Glutamatergic neuron (in vitro differentiated cells): ENCODE data around the gene MANSC4. TPM values are rescaled to one million over a fixed set of nuclear protein-coding genes. Genes with fewer than 3 reads are reported as not detected.
A peak's percentile ranks its signal among the peaks of the same experiment; 100 is the strongest.

Experiments used
- DNase-seq: peaks from one replicate; pipeline ENCODE4 v3.0.0; 2022
- H3K27ac Mint-ChIP-seq: one replicate; pipeline ENCODE4 v1.8.0; 2020; ENCODE audit warnings: mild to moderate bottlenecking, mixed read lengths, inconsistent platforms; ENCODE audit not compliant: unreplicated experiment
- H3K27me3 Mint-ChIP-seq: one replicate; pipeline ENCODE4 v1.8.0; 2020; ENCODE audit warnings: mild to moderate bottlenecking, moderate library complexity, mixed read lengths, inconsistent platforms; ENCODE audit not compliant: unreplicated experiment
- H3K36me3 Mint-ChIP-seq: one replicate; pipeline ENCODE4 v1.8.0; 2020; ENCODE audit warnings: mild to moderate bottlenecking, mixed read lengths, inconsistent platforms; ENCODE audit not compliant: unreplicated experiment
- H3K4me1 Mint-ChIP-seq: one replicate; pipeline ENCODE4 v1.8.0; 2020; ENCODE audit warnings: mild to moderate bottlenecking, low read depth, mixed read lengths, inconsistent platforms; ENCODE audit not compliant: unreplicated experiment
- H3K4me3 Mint-ChIP-seq: one replicate; pipeline ENCODE4 v1.8.0; 2020; ENCODE audit warnings: mild to moderate bottlenecking, mixed read lengths, inconsistent platforms; ENCODE audit not compliant: unreplicated experiment
- H3K9me3 Mint-ChIP-seq: one replicate; pipeline ENCODE4 v1.8.0; 2020; ENCODE audit warnings: mild to moderate bottlenecking, moderate library complexity, mixed read lengths, inconsistent platforms; ENCODE audit not compliant: unreplicated experiment
- total RNA-seq: library from RNA; stranded (reverse); fragmentation: NEBNext Ultra II Directional; extraction: Animal tissue kit (Norgen Biotek cat#: 25700); gene quantifications from one replicate; pipeline ENCODE4 v1.2.1, GENCODE V29; 2021; ENCODE audit not compliant: unreplicated experiment
- TF ChIP-seq, protein P1 (sequence below): fragments of 200-600 bp; sonication (generic); IDR thresholded peaks from one replicate; pipeline ENCODE4 v1.5.0; 2021; ENCODE audit not compliant: partially characterized antibody, unreplicated experiment

Gene MANSC4
- total RNA-seq, 1 donor from 2014 or later = not detected

DNA sequence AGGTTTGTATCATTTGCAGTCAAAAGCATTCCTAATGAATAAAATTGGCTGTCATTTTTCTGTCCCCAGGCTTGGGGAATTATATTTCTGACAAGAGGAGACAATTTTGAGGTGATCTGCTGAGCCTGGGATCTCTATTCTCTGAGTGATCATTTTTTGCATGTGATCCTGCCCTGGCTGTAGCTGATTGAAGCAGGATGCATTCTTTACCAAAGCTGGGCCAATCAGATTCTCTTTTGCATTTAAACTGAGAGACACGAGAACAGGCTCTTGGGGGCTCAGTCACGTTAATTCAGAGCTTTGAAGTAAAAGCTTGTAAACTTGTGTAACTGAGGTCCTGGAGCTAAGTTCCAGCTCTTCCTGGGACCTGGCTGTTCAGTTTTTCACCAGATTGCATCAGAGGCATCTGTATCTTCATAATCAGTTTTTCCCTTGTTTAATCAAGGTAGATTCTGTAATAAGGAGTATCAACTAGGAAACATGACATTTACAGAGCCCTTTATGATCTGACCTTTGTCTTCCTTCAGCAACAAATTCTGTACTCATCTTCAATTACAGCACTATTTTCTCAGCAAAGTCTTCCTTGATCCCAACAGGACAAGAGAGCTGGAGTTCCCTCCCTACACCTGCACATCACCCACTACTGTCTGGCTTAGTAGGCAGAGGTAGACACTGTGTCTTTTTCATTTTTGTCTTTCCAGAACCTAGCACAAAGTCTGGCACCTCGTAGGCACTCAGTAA lies 35.0 kb upstream of the MANSC4 start:
- no peaks in the 10 kb centered on the region for H3K27me3 Mint-ChIP-seq
- H3K4me1 Mint-ChIP-seq = no peaks in the 10 kb centered on the region
- no peak overlapping the region for H3K4me3 Mint-ChIP-seq
- H3K27ac Mint-ChIP-seq = no peak overlapping the region
- H3K36me3 Mint-ChIP-seq = peaks cover 7% of the 10 kb centered on the region
- TF ChIP-seq, protein P1, sequence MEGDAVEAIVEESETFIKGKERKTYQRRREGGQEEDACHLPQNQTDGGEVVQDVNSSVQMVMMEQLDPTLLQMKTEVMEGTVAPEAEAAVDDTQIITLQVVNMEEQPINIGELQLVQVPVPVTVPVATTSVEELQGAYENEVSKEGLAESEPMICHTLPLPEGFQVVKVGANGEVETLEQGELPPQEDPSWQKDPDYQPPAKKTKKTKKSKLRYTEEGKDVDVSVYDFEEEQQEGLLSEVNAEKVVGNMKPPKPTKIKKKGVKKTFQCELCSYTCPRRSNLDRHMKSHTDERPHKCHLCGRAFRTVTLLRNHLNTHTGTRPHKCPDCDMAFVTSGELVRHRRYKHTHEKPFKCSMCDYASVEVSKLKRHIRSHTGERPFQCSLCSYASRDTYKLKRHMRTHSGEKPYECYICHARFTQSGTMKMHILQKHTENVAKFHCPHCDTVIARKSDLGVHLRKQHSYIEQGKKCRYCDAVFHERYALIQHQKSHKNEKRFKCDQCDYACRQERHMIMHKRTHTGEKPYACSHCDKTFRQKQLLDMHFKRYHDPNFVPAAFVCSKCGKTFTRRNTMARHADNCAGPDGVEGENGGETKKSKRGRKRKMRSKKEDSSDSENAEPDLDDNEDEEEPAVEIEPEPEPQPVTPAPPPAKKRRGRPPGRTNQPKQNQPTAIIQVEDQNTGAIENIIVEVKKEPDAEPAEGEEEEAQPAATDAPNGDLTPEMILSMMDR = no peak
- H3K9me3 Mint-ChIP-seq = peaks cover 1% of the 10 kb centered on the region
- DNase-seq = no peak

DNA sequence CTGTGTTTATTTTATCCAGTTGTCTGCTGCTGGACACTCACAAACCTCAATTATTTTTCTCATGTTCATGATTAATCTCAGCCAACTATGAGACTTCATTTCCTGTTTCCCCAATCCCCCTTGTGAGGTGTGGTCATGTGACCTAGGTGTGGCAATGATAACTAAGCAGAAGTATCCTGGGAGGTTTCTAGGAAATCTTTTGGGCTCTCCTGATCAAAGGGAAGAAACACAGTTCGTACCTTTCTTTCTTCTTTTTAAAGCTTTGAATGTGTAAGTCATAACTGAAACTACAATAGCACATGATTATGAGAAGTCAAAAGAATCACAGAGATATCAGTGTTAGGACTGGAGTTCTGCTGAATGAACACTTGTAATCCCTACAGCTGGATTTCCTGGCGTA lies 34.4 kb upstream of the MANSC4 start:
- Mint-ChIP-seq H3K9me3 (peaks cover 1% of the 10 kb centered on the region), H3K4me3 (no peak overlapping the region), H3K36me3 (peaks cover 7% of the 10 kb centered on the region), H3K27me3 (no peaks in the 10 kb centered on the region), H3K4me1 (no peaks in the 10 kb centered on the region), H3K27ac (no peak overlapping the region)
- TF ChIP-seq, protein P1 = no peak
- no peak for DNase-seq

DNA sequence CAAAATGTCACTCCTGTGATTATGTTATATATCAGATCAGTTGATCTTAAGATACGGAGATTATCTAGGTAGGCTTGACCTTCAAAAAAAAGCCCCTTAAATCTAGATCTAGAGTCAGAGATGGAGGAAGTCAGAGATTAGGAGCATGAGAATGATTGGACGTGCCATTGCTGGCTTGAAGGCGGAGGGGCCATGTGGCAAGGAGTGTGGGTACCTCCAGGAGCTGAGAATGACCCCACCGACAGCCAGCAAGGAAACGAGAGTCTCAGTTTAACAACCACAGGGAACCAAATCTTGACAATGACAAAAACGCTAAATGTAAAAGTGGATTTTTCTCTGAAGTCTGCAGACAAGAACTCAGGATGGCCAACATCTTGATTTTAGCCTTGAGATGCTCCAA lies 32.5 kb upstream of the MANSC4 start:
- Mint-ChIP-seq H3K4me3 (no peak overlapping the region), H3K27me3 (no peaks in the 10 kb centered on the region), H3K4me1 (peaks cover 5% of the 10 kb centered on the region), H3K27ac (no peak overlapping the region), H3K9me3 (peaks cover 1% of the 10 kb centered on the region), H3K36me3 (peaks cover 7% of the 10 kb centered on the region)
- DNase-seq = no peak
- TF ChIP-seq, protein P1 = no peak

DNA sequence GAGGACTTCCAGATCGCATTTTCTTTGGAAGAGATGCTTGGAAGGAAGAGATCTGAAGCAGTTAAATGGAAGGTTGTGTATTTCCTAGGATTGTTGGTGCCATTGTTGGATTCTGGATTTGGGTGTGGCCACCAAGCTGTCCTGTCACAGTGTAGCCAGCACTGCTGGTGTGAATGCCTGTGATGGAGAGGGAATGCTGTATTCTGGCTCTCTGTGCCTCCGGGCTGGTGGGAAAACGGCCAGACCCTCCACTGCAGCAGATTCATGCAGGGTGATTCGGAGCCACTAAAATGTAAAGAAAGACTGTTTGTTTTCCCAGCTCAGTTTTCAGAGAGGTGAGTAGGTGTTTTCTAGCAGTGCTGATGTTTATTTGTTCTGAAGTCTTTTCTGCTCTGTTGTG lies 30.7 kb upstream of the MANSC4 start:
- Mint-ChIP-seq H3K27ac (no peak overlapping the region), H3K36me3 (peaks cover 7% of the 10 kb centered on the region)
- no peak for DNase-seq

DNA sequence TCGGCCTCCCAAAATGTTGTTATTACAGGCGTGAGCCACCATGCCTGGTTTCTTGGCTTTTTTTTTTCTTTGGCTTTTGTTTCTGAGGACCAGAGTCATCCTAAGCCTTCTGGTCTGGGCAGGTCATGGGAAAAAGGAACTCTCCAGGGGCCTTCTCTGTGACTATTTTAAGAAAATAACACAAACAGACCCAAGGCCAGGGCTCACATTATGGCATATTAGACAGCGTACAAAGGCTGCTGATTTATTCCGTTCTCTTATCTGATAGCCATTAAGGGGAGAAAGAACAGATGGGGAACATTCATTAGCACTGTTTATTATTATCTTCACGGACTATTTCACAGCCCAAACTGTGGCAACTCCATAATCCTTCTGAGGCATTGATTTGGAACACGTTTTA lies 28.8 kb upstream of the MANSC4 start:
- Mint-ChIP-seq H3K4me1 (peaks cover 9% of the 10 kb centered on the region), H3K9me3 (peaks cover under 1% of the 10 kb centered on the region), H3K27me3 (no peaks in the 10 kb centered on the region), H3K36me3 (peaks cover 7% of the 10 kb centered on the region), H3K27ac (peak overlapping the region; percentile 48), H3K4me3 (no peak overlapping the region)
- no peak for DNase-seq
- TF ChIP-seq, protein P1 = no peak

More for the DNA sequence above, 30.7 kb upstream of the MANSC4 start:
- peaks cover 1% of the 10 kb centered on the region for H3K9me3 Mint-ChIP-seq
- TF ChIP-seq, protein P1 = no peak
- peaks cover 9% of the 10 kb centered on the region for H3K4me1 Mint-ChIP-seq
- no peaks in the 10 kb centered on the region for H3K27me3 Mint-ChIP-seq
- no peak overlapping the region for H3K4me3 Mint-ChIP-seq
